Measurements from ENCODE around the gene BFAR. TPM values are rescaled to one million over a fixed set of nuclear protein-coding genes. Genes with fewer than 3 reads are reported as not detected.

The BFAR gene
- total RNA-seq, 6 experiments from 2014 or later = 17.4 to 31.2 (median 22.9) TPM

DNA sequence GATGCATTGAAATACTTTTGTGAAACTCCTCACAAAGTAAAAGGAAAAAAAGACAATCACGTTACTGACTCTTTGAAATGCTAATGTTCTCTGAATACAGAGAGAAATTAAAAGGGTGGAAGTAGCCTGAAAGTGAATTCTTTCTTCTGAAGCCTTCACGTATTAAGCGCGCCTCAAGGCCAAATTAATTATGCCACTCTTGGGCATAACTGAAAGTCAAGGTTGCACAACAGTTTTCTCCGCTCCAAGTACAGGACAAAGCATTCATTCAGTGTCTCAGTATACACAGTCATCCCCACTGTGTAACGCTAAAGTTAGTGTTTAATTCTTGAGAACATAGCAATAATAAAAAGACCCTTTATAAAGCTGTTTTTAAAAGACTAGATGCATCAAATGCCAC lies 24.1 kb upstream of the BFAR start:
- 87% methylated on average over 6 of the region's 6 CpGs for WGBS (ENCODE audit: insufficient coverage, low coverage, low lambda C conversion rate, missing lambda C conversion rate)

DNA sequence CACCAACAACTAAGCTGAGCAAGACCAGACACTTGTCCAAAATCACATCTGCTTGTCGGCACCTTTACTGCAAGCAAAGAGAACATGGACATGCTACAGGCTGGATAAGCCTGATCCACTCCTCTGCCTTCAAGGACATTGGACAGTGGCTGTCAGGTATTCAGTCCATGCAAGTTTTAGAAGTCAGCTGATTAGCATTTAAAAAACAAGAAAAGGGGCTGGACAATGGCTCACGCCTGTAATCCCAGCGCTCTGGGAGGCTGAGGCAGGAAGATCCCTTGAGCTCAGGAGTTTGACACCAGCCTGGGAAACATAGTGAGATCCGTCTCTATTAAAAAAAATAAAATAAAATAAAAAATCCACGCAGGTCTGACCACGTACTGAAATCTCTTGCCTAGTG lies 23.0 kb upstream of the BFAR start:
- Histone ChIP-seq H3K27ac (no peak overlapping the region), H3K4me1 (no peaks in the 10 kb centered on the region), H3K27me3 (no peaks in the 10 kb centered on the region), H3K4me3 (no peak overlapping the region), H3K36me3 (peaks cover 0 to 68% (median 18%) of the 10 kb centered on the region in 4 donors), H3K9me3 (no peaks in the 10 kb centered on the region)
- ATAC-seq (no peak), DNase-seq (no peak)
- 96% methylated on average over 6 of the region's 6 CpGs for WGBS (ENCODE audit: insufficient coverage, low coverage, low lambda C conversion rate, missing lambda C conversion rate)
- intact Hi-C loops (cut with DNase I) = no loop called here
- TF ChIP-seq, protein P1, sequence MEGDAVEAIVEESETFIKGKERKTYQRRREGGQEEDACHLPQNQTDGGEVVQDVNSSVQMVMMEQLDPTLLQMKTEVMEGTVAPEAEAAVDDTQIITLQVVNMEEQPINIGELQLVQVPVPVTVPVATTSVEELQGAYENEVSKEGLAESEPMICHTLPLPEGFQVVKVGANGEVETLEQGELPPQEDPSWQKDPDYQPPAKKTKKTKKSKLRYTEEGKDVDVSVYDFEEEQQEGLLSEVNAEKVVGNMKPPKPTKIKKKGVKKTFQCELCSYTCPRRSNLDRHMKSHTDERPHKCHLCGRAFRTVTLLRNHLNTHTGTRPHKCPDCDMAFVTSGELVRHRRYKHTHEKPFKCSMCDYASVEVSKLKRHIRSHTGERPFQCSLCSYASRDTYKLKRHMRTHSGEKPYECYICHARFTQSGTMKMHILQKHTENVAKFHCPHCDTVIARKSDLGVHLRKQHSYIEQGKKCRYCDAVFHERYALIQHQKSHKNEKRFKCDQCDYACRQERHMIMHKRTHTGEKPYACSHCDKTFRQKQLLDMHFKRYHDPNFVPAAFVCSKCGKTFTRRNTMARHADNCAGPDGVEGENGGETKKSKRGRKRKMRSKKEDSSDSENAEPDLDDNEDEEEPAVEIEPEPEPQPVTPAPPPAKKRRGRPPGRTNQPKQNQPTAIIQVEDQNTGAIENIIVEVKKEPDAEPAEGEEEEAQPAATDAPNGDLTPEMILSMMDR (IDR thresholded peaks at IDR 0.05) = no peak
- TF ChIP-seq POLR2A (IDR thresholded peaks at IDR 0.05) = no peak

More for the DNA sequence above, 24.1 kb upstream of the BFAR start:
- TF ChIP-seq POLR2A (IDR thresholded peaks at IDR 0.05) = no peak
- TF ChIP-seq, protein P1 (IDR thresholded peaks at IDR 0.05) = no peak
- H3K4me1 ChIP-seq = no peaks in the 10 kb centered on the region
- intact Hi-C loops (cut with DNase I) = no loop called here
- ATAC-seq (no peak), DNase-seq (no peak)
- H3K4me3 ChIP-seq = no peak overlapping the region
- no peaks in the 10 kb centered on the region for H3K9me3 ChIP-seq
- H3K36me3 ChIP-seq = peaks cover 0 to 78% (median 19%) of the 10 kb centered on the region in 4 donors
- no peaks in the 10 kb centered on the region for H3K27me3 ChIP-seq
- H3K27ac ChIP-seq = no peak overlapping the region

DNA sequence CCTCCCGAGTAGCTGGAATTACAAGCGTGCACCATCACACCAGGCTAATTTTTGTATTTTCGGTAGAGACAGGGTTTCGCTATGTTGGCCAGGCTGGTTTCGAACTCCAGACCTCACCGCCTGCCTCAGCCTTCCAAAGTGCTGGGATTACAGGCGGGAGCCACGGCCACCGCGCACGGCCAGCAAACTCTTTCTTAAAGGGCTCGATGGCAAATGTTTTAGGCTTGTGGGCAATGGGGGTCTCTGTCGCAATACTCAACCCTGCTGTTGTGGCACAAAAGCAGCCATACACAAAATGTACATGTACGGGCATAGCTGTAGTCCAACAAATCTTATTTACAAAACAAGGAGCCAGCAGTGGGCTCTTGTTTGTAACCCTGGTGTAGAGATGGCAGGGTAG lies 21.1 kb upstream of the BFAR start:
- H3K4me3 ChIP-seq = no peak overlapping the region
- no peak for TF ChIP-seq POLR2A (IDR thresholded peaks at IDR 0.05)
- TF ChIP-seq, protein P1 (IDR thresholded peaks at IDR 0.05) = no peak
- peaks cover 0 to 70% (median 8%) of the 10 kb centered on the region in 4 donors for H3K36me3 ChIP-seq
- ATAC-seq = no peak
- no peaks in the 10 kb centered on the region for H3K27me3 ChIP-seq
- no peak for DNase-seq
- WGBS (ENCODE audit: insufficient coverage, low coverage, low lambda C conversion rate, missing lambda C conversion rate) = 96% methylated on average over 13 of the region's 14 CpGs
- no peaks in the 10 kb centered on the region for H3K4me1 ChIP-seq
- intact Hi-C loops (cut with DNase I) = no loop called here
- H3K9me3 ChIP-seq = no peaks in the 10 kb centered on the region
- no peak overlapping the region for H3K27ac ChIP-seq

DNA sequence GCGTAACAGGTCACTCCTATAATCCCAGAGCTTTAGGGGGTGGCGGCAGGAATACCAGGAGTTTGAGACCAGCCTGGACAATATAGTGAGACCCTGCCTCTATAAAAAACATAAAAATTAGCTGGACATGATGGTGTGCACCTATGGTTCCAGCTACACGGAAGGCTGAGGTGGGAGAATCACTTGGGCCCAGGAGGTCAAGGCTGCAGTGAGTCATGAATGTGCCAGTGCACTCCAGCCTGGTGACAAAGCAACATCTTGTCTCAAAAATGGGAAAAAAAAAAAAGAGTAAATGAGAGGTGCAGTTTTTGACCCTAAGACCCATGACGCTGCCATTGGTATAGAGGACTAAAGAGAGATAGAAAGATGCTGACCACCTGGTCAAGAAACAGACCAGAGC lies 18.8 kb upstream of the BFAR start:
- 96% methylated on average over 4 of the region's 4 CpGs for WGBS (ENCODE audit: insufficient coverage, low coverage, low lambda C conversion rate, missing lambda C conversion rate)
- no peaks in the 10 kb centered on the region for H3K4me1 ChIP-seq
- ATAC-seq (no peak), DNase-seq (no peak)
- H3K9me3 ChIP-seq = no peaks in the 10 kb centered on the region
- intact Hi-C loops (cut with DNase I) = no loop called here
- H3K27me3 ChIP-seq = no peaks in the 10 kb centered on the region
- H3K36me3 ChIP-seq = peaks cover 0 to 55% (median 5%) of the 10 kb centered on the region in 4 donors
- TF ChIP-seq, protein P1 (IDR thresholded peaks at IDR 0.05) = no peak
- no peak for TF ChIP-seq POLR2A (IDR thresholded peaks at IDR 0.05)
- H3K4me3 ChIP-seq = no peak overlapping the region
- no peak overlapping the region for H3K27ac ChIP-seq

DNA sequence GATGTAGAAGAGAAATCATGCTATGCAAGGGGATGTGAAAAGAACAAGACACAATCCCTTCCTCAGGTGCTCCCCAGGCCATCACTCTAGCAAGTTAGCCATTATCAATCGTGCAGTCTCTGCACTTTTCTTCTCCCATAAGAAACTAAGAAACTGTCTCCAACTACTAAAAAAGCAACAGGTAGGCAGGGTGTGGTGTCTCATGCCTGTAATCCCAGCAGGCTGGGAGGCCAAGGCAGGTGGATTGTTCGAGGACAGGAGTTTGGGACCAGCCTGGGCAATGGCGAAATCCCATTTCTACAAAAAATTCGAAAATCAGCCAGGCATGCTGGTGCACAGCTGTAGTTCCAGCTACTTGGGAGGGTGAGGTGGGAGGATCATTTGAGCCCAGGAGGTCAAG lies 16.5 kb upstream of the BFAR start:
- Histone ChIP-seq H3K4me3 (no peak overlapping the region), H3K4me1 (no peaks in the 10 kb centered on the region), H3K27me3 (no peaks in the 10 kb centered on the region), H3K36me3 (peaks cover 0 to 49% (median 7%) of the 10 kb centered on the region in 4 donors), H3K27ac (no peak overlapping the region), H3K9me3 (no peaks in the 10 kb centered on the region)
- ATAC-seq (no peak), DNase-seq (no peak)
- WGBS (ENCODE audit: insufficient coverage, low coverage, low lambda C conversion rate, missing lambda C conversion rate) = 93% methylated on average over 4 of the region's 4 CpGs
- intact Hi-C loops (cut with DNase I) = no loop called here
- TF ChIP-seq POLR2A (IDR thresholded peaks at IDR 0.05) = no peak
- TF ChIP-seq, protein P1 (IDR thresholded peaks at IDR 0.05) = no peak

All from right lobe of liver (tissue), 6 donors.